NCI-H345 (cell line): ENCODE data around the gene RAB25.
"Not testable (repeated sequence)": the region's sequence is repeated elsewhere in the genome, so short reads cannot be mapped to it uniquely, and the experiment has no call there.

Experiments
- DNase-seq: peaks from one replicate; lab custom pipeline; 2025; lab: John Stamatoyannopoulos, UW

RAB25 gene

GRCh38 chr1:156054500-156055280, 6.3 kb upstream of the RAB25 start, which contains the start of gene LAMTOR2:
Gene LAMTOR2, plus strand, starts transcription at chr1:156054782. Its CDS starts 108 bp downstream, at chr1:156054890.
- peak; percentile 100 for DNase-seq

GRCh38 chr1:156055281-156056048, 5.5 kb upstream of the RAB25 start:
- no peak for DNase-seq

GRCh38 chr1:156056326-156056849, 4.6 kb upstream of the RAB25 start:
- DNase-seq = no peak

GRCh38 chr1:156062189-156062588, 1.2 kb downstream of the RAB25 start:
- DNase-seq = no peak

GRCh38 chr1:156063997-156064285, 3.0 kb downstream of the RAB25 start:
- no peak for DNase-seq

GRCh38 chr1:156064615-156065014, 3.7 kb downstream of the RAB25 start:
- no peak for DNase-seq

- DNase-seq = no peak
Measured at GRCh38 chr1:156065212-156065611, 4.3 kb downstream of the RAB25 start.

GRCh38 chr1:156065871-156066270, 4.9 kb downstream of the RAB25 start:
- no peak for DNase-seq

GRCh38 chr1:156067262-156067661, 6.3 kb downstream of the RAB25 start:
- no peak for DNase-seq

GRCh38 chr1:156069490-156070455, 8.8 kb downstream of the RAB25 start:
- DNase-seq = no peak

GRCh38 chr1:156070548-156070947, 9.6 kb downstream of the RAB25 start:
- peak; percentile 73 for DNase-seq

GRCh38 chr1:156071332-156071816, 10.4 kb downstream of the RAB25 start:
- not testable (repeated sequence) for DNase-seq

- DNase-seq = no peak
Measured at GRCh38 chr1:156072251-156072650, 11.3 kb downstream of the RAB25 start.

GRCh38 chr1:156073110-156073687, 12.2 kb downstream of the RAB25 start:
- DNase-seq = no peak

GRCh38 chr1:156073740-156074139, 12.8 kb downstream of the RAB25 start:
- no peak for DNase-seq

- DNase-seq = no peak
Measured at GRCh38 chr1:156074661-156075060, 13.7 kb downstream of the RAB25 start.

- no peak for DNase-seq
Measured at GRCh38 chr1:156075162-156075561, 14.2 kb downstream of the RAB25 start.

GRCh38 chr1:156075775-156076204, 14.8 kb downstream of the RAB25 start:
- DNase-seq = no peak

- no peak for DNase-seq
Measured at GRCh38 chr1:156076609-156077429, 15.9 kb downstream of the RAB25 start.

GRCh38 chr1:156077430-156077760, 16.4 kb downstream of the RAB25 start:
- no peak for DNase-seq

- DNase-seq = no peak
Measured at GRCh38 chr1:156078728-156079127, 17.8 kb downstream of the RAB25 start.
